HepG2 (cell line): ENCODE measurements around the gene ESR1. TPM values are rescaled to one million over a fixed set of nuclear protein-coding genes. Genes with fewer than 3 reads are reported as not detected.
A peak's percentile ranks its signal among the peaks of the same experiment; 100 is the strongest.

Source experiments
- ASH2L ChIP-seq: fragments of 300-600, 200-600 bp; sonication (generic); IDR thresholded peaks from 2 replicates; pipeline ENCODE4 v1.7.0; 2017; ENCODE audit warnings: low read depth, mild to moderate bottlenecking, moderate library complexity, mixed read lengths, low read length; ENCODE audit not compliant: insufficient read length
- CHD4 ChIP-seq: fragments of 200-600 bp; sonication (generic); IDR thresholded peaks from 2 replicates; pipeline ENCODE4 v1.7.0; 2017; ENCODE audit warnings: mild to moderate bottlenecking, low read length, borderline replicate concordance
- CREB1 ChIP-seq, 2 experiments: fragments of 450-650 bp in 1 of 2; IDR thresholded peaks; 2 replicates each; pipeline ENCODE4 v1.6.1; 2016 to 2017; ENCODE audit warnings: control low read depth in 1 of 2, mild to moderate bottlenecking in 1 of 2, missing compliant biosample characterization in 1 of 2, missing genetic modification characterization in 1 of 2
- HNF1B ChIP-seq: sonication (generic); formaldehyde crosslinking; IDR thresholded peaks from 2 replicates; pipeline ENCODE4 v1.5.1; 2020; ENCODE audit warnings: mild to moderate bottlenecking, moderate library complexity, missing genetic modification reagents
- IRF2 ChIP-seq: IDR thresholded peaks from 2 replicates; pipeline ENCODE4 v1.6.1; 2018; ENCODE audit warnings: missing genetic modification reagents, missing compliant biosample characterization
- KLF16 ChIP-seq, 2 experiments: sonication (generic) in 1 of 2; formaldehyde crosslinking in 1 of 2; IDR thresholded peaks; 2 replicates each; pipeline versions ENCODE4 v1.6.1 to v1.8.0; 2016 to 2023; ENCODE audit warnings: missing genetic modification reagents in 2 of 2, missing compliant biosample characterization in 1 of 2
- MED1 ChIP-seq: sonication (generic); formaldehyde crosslinking; IDR thresholded peaks from 2 replicates; pipeline ENCODE4 v1.4.0; 2020; ENCODE audit warnings: missing genetic modification reagents
- NCOR1 ChIP-seq: fragments of 200-600 bp; sonication (generic); IDR thresholded peaks from 2 replicates; pipeline ENCODE4 v1.7.0; 2017; ENCODE audit warnings: antibody characterized with exemption, low read length, borderline replicate concordance
- NONO ChIP-seq, 2 experiments: fragments of 450-650 bp in 1 of 2; sonication (generic) in 1 of 2; formaldehyde crosslinking in 1 of 2; IDR thresholded peaks in 1 of 2; conservative IDR thresholded peaks in 1 of 2; 2 replicates each; pipeline versions ENCODE4 v1.6.1 to v1.8.0; 2017 to 2022; ENCODE audit warnings: mild to moderate bottlenecking in 1 of 2, missing genetic modification reagents in 1 of 2, moderate library complexity in 1 of 2
- NR2F1 ChIP-seq, 2 experiments: fragments of 450-650 bp in 1 of 2; formaldehyde crosslinking in 1 of 2; IDR thresholded peaks; 2 replicates each; pipeline versions ENCODE4 v1.5.0 to v1.6.1; 2016 to 2020; ENCODE audit warnings: mild to moderate bottlenecking in 1 of 2, missing compliant biosample characterization in 1 of 2, missing genetic modification reagents in 1 of 2, moderate library complexity in 1 of 2
- PHF21A ChIP-seq: sonication (generic); formaldehyde crosslinking; IDR thresholded peaks from 2 replicates; pipeline ENCODE4 v1.5.0; 2020; ENCODE audit warnings: mild to moderate bottlenecking, missing genetic modification reagents
- RFX5 ChIP-seq: IDR thresholded peaks from 2 replicates; pipeline ENCODE4 v1.6.1; 2011; ENCODE audit warnings: low read depth, low read length, improper control_type of control experiment
- SNAPC2 ChIP-seq: sonication (generic); formaldehyde crosslinking; IDR thresholded peaks from 2 replicates; pipeline ENCODE4 v1.8.1; 2022; ENCODE audit warnings: mild to moderate bottlenecking, missing genetic modification reagents
- SOX6 ChIP-seq, 2 experiments: fragments of 450-650 bp in 1 of 2; sonication (generic) in 1 of 2; formaldehyde crosslinking in 1 of 2; IDR thresholded peaks; 2 replicates each; pipeline versions ENCODE4 v1.4.0 to v1.6.1; 2017 to 2020; ENCODE audit warnings: antibody characterized with exemption in 1 of 2, mild to moderate bottlenecking in 1 of 2, missing genetic modification reagents in 1 of 2
- SP140L ChIP-seq: sonication (generic); formaldehyde crosslinking; IDR thresholded peaks from 2 replicates; pipeline ENCODE4 v1.4.0; 2020; ENCODE audit warnings: missing genetic modification reagents, borderline replicate concordance
- SUZ12 ChIP-seq: fragments of 150-350 bp; IDR thresholded peaks from 2 replicates; pipeline ENCODE4 v1.6.1; 2014; ENCODE audit warnings: low read depth, low read length
- TFDP1 ChIP-seq: IDR thresholded peaks from 2 replicates; pipeline ENCODE4 v1.6.1; 2016; ENCODE audit warnings: missing compliant biosample characterization, missing genetic modification reagents, borderline replicate concordance
- THAP7 ChIP-seq: sonication (generic); formaldehyde crosslinking; IDR thresholded peaks from 2 replicates; pipeline ENCODE4 v1.8.1; 2023; ENCODE audit warnings: mild to moderate bottlenecking, missing genetic modification reagents
- ZFP36L2 ChIP-seq: sonication (generic); formaldehyde crosslinking; IDR thresholded peaks from 2 replicates; pipeline ENCODE4 v1.4.0; 2020; ENCODE audit warnings: missing genetic modification reagents
- ZMYM4 ChIP-seq: sonication (generic); formaldehyde crosslinking; IDR thresholded peaks from 2 replicates; pipeline ENCODE4 v1.8.1; 2023; ENCODE audit warnings: mild to moderate bottlenecking, missing genetic modification reagents
- ZNF160 ChIP-seq: sonication (generic); formaldehyde crosslinking; IDR thresholded peaks from 2 replicates; pipeline ENCODE4 v1.8.0; 2022; ENCODE audit warnings: mild to moderate bottlenecking, inconsistent platforms, missing genetic modification reagents
- ZNF274 ChIP-seq: sonication (generic); formaldehyde crosslinking; IDR thresholded peaks from 2 replicates; pipeline ENCODE4 v1.5.1; 2020; ENCODE audit warnings: mild to moderate bottlenecking, missing genetic modification reagents
- ZNF605 ChIP-seq: sonication (generic); formaldehyde crosslinking; IDR thresholded peaks from 2 replicates; pipeline ENCODE4 v1.8.0; 2022; ENCODE audit warnings: mild to moderate bottlenecking, missing genetic modification reagents
- ZSCAN22 ChIP-seq: sonication (generic); formaldehyde crosslinking; IDR thresholded peaks from 2 replicates; pipeline ENCODE4 v1.4.0; 2020; ENCODE audit warnings: mild to moderate bottlenecking, missing genetic modification reagents
- ZSCAN9 ChIP-seq: IDR thresholded peaks from 2 replicates; pipeline ENCODE4 v1.6.1; 2016; ENCODE audit warnings: borderline replicate concordance
- polyA plus RNA-seq, 8 experiments: library from polyadenylated mRNA; depleted of rRNA in 3 of 8; stranded (reverse) in 7 of 8; unstranded in 1 of 8; fragments of >200 nt; fragmentation: Illumina TruSeq in 4 of 8; extraction: Trizol in 4 of 8; gene quantifications; 2 replicates each; pipeline versions ENCODE4 v1.2.1 to v1.2.3, GENCODE V29; 2011 to 2016; ENCODE audit warnings: low read depth in 4 of 8, missing spikeins in 1 of 8, mixed read lengths in 1 of 8; ENCODE audit not compliant: insufficient read depth in 1 of 8
- total RNA-seq, 5 experiments: library from RNA; depleted of rRNA; stranded (reverse); fragments of >200 nt; fragmentation: Illumina TruSeq; extraction: Trizol; gene quantifications; 2 replicates each; pipeline ENCODE4 v1.2.3, GENCODE V29; 2016; ENCODE audit warnings: low read depth in 1 of 5

The ESR1 gene
- total and polyA plus RNA-seq, 2 of the 13 experiments (the other 11 are each of a cell fraction or from before 2014, with no cell fraction given): not detected

DNA sequence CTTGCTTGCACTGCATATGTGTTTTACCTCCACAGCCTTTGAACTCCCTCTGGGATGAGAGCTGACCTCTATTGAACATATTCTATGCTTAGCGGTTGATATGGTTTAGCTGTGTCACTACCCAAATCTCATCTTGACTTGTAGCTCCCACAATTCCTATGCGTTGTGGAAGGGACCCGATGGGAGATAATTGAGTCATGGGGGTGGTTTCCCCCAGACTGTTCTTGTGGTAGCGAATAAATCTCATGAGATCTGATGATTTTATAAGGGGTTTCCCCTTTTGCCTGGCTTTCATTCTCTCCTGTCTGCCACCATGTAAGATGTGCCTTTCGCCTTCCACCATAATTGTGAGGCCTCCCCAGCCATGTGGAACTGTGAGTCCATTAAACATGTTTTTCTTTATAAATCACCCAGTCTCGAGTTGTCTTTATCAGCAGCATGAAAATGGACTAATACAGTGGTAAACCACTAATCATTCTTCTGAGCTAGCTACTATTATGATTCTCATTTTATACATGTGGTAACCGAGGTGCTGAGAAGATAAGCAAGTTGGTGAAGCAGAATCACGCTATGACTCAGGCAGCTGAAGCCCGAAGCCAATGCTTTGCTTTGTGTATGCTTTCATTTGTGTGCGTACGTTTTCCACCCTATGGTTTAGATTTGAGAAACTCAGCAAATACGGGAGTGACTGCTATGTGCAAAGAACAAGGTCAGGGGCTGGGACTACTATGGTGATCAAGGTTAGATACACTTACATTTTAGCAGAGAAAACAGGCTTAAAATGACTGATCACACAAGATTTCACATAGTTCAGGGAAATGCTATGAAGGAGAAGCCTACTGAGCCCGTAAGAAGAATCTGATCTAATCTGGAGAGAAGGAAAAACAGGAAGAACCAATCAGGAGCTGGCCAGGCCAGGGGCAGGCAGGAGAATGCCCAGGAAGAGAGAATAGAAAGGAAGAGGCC, 363.5 kb downstream of the ESR1 start (continued):
- TF ChIP-seq HNF1B (peak; percentile 83), TFDP1 (peak; percentile 54; the same call in 1 of the 2 replicates), NR2F1 (CRISPR knock-in tag; IDR thresholded peaks at IDR 0.05) (peak; percentile 11 to 45; a peak in 3 of 4 replicates), SUZ12 (no peak), ASH2L (peak; percentile 59), ZMYM4 (CRISPR knock-in tag) (peak; percentile 90), CHD4 (peak; percentile 47; the same call in 1 of the 2 replicates), ZNF160 (CRISPR knock-in tag) (no peak), ZNF274 (no peak), NCOR1 (0 out of 2 replicates have a peak, but pooled peaks have one; percentile 35), MED1 (CRISPR knock-in tag) (peak; percentile 84), IRF2 (CRISPR knock-in tag) (peak; percentile 91), ZNF605 (peak; percentile 92), ZSCAN22 (no peak), NONO (IDR thresholded peaks at IDR 0.05) (no peak), NONO (CRISPR knock-in tag; conservative IDR thresholded peaks at IDR 0.05) (peak; percentile 73; the same call in 1 of the 2 replicates), RFX5 (no peak), SP140L (CRISPR knock-in tag) (0 out of 2 replicates have a peak, but pooled peaks have one; percentile 59), SNAPC2 (CRISPR knock-in tag) (no peak), ZFP36L2 (no peak), THAP7 (CRISPR knock-in tag) (0 out of 2 replicates have a peak, but pooled peaks have one; percentile 28), KLF16 (CRISPR knock-in tag; IDR thresholded peaks at IDR 0.05) (peak in 1 of 2 experiments; percentile 30; a peak in 1 of 4 replicates), ZSCAN9 (CRISPR knock-in tag) (peak; percentile 32; the same call in 1 of the 2 replicates), CREB1 (IDR thresholded peaks at IDR 0.05) (no peak), CREB1 (CRISPR knock-in tag; IDR thresholded peaks at IDR 0.05) (peak; percentile 48; the same call in 1 of the 2 replicates), PHF21A (CRISPR knock-in tag) (peak; percentile 89), SOX6 (IDR thresholded peaks at IDR 0.05) (no peak), SOX6 (CRISPR knock-in tag; IDR thresholded peaks at IDR 0.05) (peak; percentile 88)
